ENCODE measurements around the gene WIPF1.

GRCh38 chr2:174597345-174598047 lies at the start of gene WIPF1:
- TF ChIP-seq POLR2AphosphoS5 (IDR thresholded peaks at IDR 0.05; ENCODE audit: borderline replicate concordance, low read depth, low read length) (no peak), EZH2 (IDR thresholded peaks at IDR 0.05) (no peak)

Measured in SK-N-MC (cell line).